Measurements from ENCODE around the gene TRIM43B.
"Not testable (repeated sequence)": the region's sequence is repeated elsewhere in the genome, so short reads cannot be mapped to it uniquely, and the experiment has no call there.

TRIM43B gene

DNA sequence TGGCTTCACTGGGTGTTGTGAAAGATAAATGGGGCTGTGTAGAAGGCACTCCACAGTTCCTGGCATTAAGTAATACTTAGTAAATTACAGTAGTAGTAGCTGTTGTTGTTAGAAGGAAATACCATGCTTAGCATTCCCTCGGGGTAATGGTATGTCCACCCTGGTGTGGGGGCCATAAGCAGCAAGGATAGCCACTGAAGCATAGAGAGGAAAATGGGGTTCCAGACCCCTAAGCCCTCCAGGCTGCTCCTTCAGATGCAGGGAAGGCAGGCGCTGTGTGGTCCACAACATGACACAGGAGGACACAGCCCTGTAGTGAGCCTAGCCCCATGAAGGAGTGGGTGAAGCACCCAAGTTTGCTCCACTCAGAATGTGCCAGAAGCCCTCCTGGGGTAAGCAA is 50.6 kb downstream of the TRIM43B start:
- not testable (repeated sequence) for DNase-seq (ENCODE audit: low spot score)

GRCh38 chr2:95433373-95433772 is 51.2 kb downstream of the TRIM43B start:
- DNase-seq (ENCODE audit: low spot score): not testable (repeated sequence)

DNA sequence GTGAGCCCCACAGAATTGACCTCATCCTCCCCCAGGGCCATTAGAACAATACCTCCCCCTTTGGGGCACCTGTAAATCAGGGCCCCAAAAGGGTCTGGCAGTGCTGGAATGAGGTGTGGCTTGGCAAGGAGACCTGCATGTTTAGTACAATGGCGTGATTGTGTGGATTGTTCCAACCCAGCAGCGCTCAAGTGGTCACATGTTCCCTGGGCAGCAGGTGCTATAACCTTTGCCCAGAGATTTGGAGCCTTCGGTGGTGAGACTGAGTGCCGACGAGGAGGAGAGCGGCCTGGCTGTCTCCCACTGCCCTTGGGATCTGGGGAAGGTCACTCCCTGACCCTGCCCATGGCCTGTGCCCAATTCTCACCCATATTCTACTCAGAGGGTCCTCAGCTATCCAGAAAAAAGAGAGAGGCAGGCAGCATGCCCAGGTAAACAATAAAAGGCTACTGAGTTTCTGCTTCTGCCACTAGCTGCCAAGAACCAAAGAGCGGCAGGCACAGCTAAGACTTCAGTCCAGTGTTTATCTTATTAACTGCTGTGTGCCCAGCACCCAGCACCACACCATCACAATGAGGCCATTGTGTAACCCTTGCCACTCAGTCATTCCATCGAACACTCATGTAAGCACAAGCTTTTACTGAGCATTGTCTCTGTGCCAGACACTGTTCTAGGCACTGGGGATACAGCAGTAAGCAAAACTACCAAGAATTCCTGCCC is 54.6 kb downstream of the TRIM43B start:
- not testable (repeated sequence) for DNase-seq (ENCODE audit: low spot score)

- not testable (repeated sequence) for DNase-seq (ENCODE audit: low spot score)
These were observed 57.2 kb downstream of the TRIM43B start for GRCh38 chr2:95427196-95427867.
